ENCODE results near the gene AGBL5. TPM values are rescaled to one million over a fixed set of nuclear protein-coding genes. Genes with fewer than 3 reads are reported as not detected.

The AGBL5 gene
- total RNA-seq, 2 donors from 2014 or later, result 56.9 to 76.1 TPM

- Mint-ChIP-seq H3K4me1 (peaks cover 4% of the 10 kb centered on the region), H3K9me3 (no peaks in the 10 kb centered on the region), H3K27me3 (ENCODE audit: insufficient read depth) (peaks cover 28% of the 10 kb centered on the region), H3K36me3 (ENCODE audit: low read depth) (no peaks in the 10 kb centered on the region), H3K27ac (no peak overlapping the region), H3K4me3 (no peak overlapping the region)
- H3K4me1 ChIP-seq (ENCODE audit: control insufficient read depth, insufficient read depth, low read length), result no peaks in the 10 kb centered on the region
- no peaks in the 10 kb centered on the region for H3K9me3 ChIP-seq (ENCODE audit: control insufficient read depth, low read length)
- H3K9ac ChIP-seq (ENCODE audit: extremely low read depth, low read length, poor library complexity, severe bottlenecking), result no peak overlapping the region
- no peak overlapping the region for H3K4me3 ChIP-seq (ENCODE audit: low read length)
- TF ChIP-seq CTCF (conservative IDR thresholded peaks at IDR 0.05), result no peak
- no peak for DNase-seq
- WGBS, 2 experiments (ENCODE audit: insufficient coverage in 1 of 2, insufficient read length in 1 of 2), result 90 to 95% methylated on average over 5 to 6 of the region's 6 CpGs
- H3K27me3 ChIP-seq (ENCODE audit: control insufficient read depth, insufficient read depth, low read length, poor library complexity, severe bottlenecking), result peaks cover 26% of the 10 kb centered on the region
- H3K36me3 ChIP-seq (ENCODE audit: control insufficient read depth, insufficient read depth, low read length), result no peaks in the 10 kb centered on the region
- no peak overlapping the region for H3K27ac ChIP-seq (ENCODE audit: low read depth, low read length)
Observed at GRCh38 chr2:27088634-27089033, 37.2 kb downstream of the AGBL5 start.

- Mint-ChIP-seq H3K9me3 (no peaks in the 10 kb centered on the region), H3K36me3 (ENCODE audit: low read depth) (no peaks in the 10 kb centered on the region), H3K4me3 (no peak overlapping the region), H3K27me3 (ENCODE audit: insufficient read depth) (peaks cover 28% of the 10 kb centered on the region), H3K4me1 (peaks cover 4% of the 10 kb centered on the region), H3K27ac (no peak overlapping the region)
- no peak for TF ChIP-seq CTCF (conservative IDR thresholded peaks at IDR 0.05)
- 91 to 93% methylated on average over 10 to 14 of the region's 14 CpGs for WGBS, 2 experiments (ENCODE audit: insufficient coverage in 1 of 2, insufficient read length in 1 of 2)
- Histone ChIP-seq H3K9me3 (ENCODE audit: control insufficient read depth, low read length) (no peaks in the 10 kb centered on the region), H3K27me3 (ENCODE audit: control insufficient read depth, insufficient read depth, low read length, poor library complexity, severe bottlenecking) (peaks cover 26% of the 10 kb centered on the region), H3K27ac (ENCODE audit: low read depth, low read length) (no peak overlapping the region), H3K4me3 (ENCODE audit: low read length) (no peak overlapping the region), H3K9ac (ENCODE audit: extremely low read depth, low read length, poor library complexity, severe bottlenecking) (no peak overlapping the region), H3K4me1 (ENCODE audit: control insufficient read depth, insufficient read depth, low read length) (no peaks in the 10 kb centered on the region), H3K36me3 (ENCODE audit: control insufficient read depth, insufficient read depth, low read length) (no peaks in the 10 kb centered on the region)
- DNase-seq, result no peak
Observed at GRCh38 chr2:27089111-27089954, 37.9 kb downstream of the AGBL5 start.

GRCh38 chr2:27091746-27092695 lies 40.6 kb downstream of the AGBL5 start:
- Histone ChIP-seq H3K9me3 (ENCODE audit: control insufficient read depth, low read length) (no peaks in the 10 kb centered on the region), H3K4me1 (ENCODE audit: control insufficient read depth, insufficient read depth, low read length) (peaks cover 5% of the 10 kb centered on the region), H3K9ac (ENCODE audit: extremely low read depth, low read length, poor library complexity, severe bottlenecking) (no peak overlapping the region), H3K27ac (ENCODE audit: low read depth, low read length) (no peak overlapping the region), H3K4me3 (ENCODE audit: low read length) (no peak overlapping the region), H3K27me3 (ENCODE audit: control insufficient read depth, insufficient read depth, low read length, poor library complexity, severe bottlenecking) (peaks cover 22% of the 10 kb centered on the region), H3K36me3 (ENCODE audit: control insufficient read depth, insufficient read depth, low read length) (no peaks in the 10 kb centered on the region)
- TF ChIP-seq CTCF (conservative IDR thresholded peaks at IDR 0.05), result no peak
- H3K27me3 Mint-ChIP-seq (ENCODE audit: insufficient read depth), result peaks cover 20% of the 10 kb centered on the region
- no peaks in the 10 kb centered on the region for H3K9me3 Mint-ChIP-seq
- H3K36me3 Mint-ChIP-seq (ENCODE audit: low read depth), result no peaks in the 10 kb centered on the region
- WGBS, 2 experiments (ENCODE audit: insufficient coverage in 1 of 2, insufficient read length in 1 of 2), result 86 to 90% methylated on average over 16 to 25 of the region's 25 CpGs
- H3K4me3 Mint-ChIP-seq, result no peak overlapping the region
- H3K4me1 Mint-ChIP-seq, result peaks cover 4% of the 10 kb centered on the region
- H3K27ac Mint-ChIP-seq, result no peak overlapping the region
- DNase-seq, result no peak

Measured in endodermal cell (in vitro differentiated cells).